Endodermal cell (in vitro differentiated cells): ENCODE data around the gene SNAP23. TPM values are rescaled to one million over a fixed set of nuclear protein-coding genes. Genes with fewer than 3 reads are reported as not detected.

ENCODE experiments used
- DNase-seq: peaks from one replicate; pipeline ENCODE4 v3.0.0-alpha.2; 2017
- H3K27ac ChIP-seq: 2 replicates; pipeline ENCODE4 v1.5.1; 2013; ENCODE audit warnings: mild to moderate bottlenecking, low read depth, low read length, moderate library complexity
- H3K27me3 ChIP-seq: 2 replicates; pipeline ENCODE4 v1.6.1; 2013; ENCODE audit warnings: mild to moderate bottlenecking, low read length, moderate library complexity; ENCODE audit not compliant: insufficient read depth, control insufficient read depth, poor library complexity, severe bottlenecking
- H3K36me3 ChIP-seq: 2 replicates; pipeline ENCODE4 v1.7.0; 2013; ENCODE audit warnings: mild to moderate bottlenecking, low read length, moderate library complexity; ENCODE audit not compliant: control insufficient read depth, insufficient read depth
- H3K4me1 ChIP-seq: one replicate; pipeline ENCODE4 v1.7.0; 2013; ENCODE audit warnings: low read length; ENCODE audit not compliant: control insufficient read depth, insufficient read depth
- H3K4me3 ChIP-seq: 2 replicates; pipeline ENCODE4 v1.5.1; 2013; ENCODE audit warnings: mild to moderate bottlenecking, low read length, moderate library complexity
- H3K9ac ChIP-seq: 2 replicates; pipeline ENCODE4 v1.6.1; 2013; ENCODE audit warnings: mild to moderate bottlenecking, low read length, moderate library complexity; ENCODE audit not compliant: poor library complexity, severe bottlenecking; ENCODE audit errors: extremely low read depth
- H3K9me3 ChIP-seq: 2 replicates; pipeline ENCODE4 v1.6.1; 2013; ENCODE audit warnings: mild to moderate bottlenecking, low read length, moderate library complexity; ENCODE audit not compliant: control insufficient read depth
- H3K27ac Mint-ChIP-seq: 2 replicates; pipeline ENCODE4 v1.8.0; 2020; ENCODE audit warnings: mixed read lengths
- H3K27me3 Mint-ChIP-seq: 2 replicates; pipeline ENCODE4 v1.8.0; 2021; ENCODE audit warnings: mild to moderate bottlenecking, mixed read lengths; ENCODE audit not compliant: insufficient read depth
- H3K36me3 Mint-ChIP-seq: 2 replicates; pipeline ENCODE4 v1.8.0; 2020; ENCODE audit warnings: low read depth, mixed read lengths
- H3K4me1 Mint-ChIP-seq: 2 replicates; pipeline ENCODE4 v1.8.0; 2020; ENCODE audit warnings: mixed read lengths
- H3K4me3 Mint-ChIP-seq: 2 replicates; pipeline ENCODE4 v1.8.0; 2020; ENCODE audit warnings: mild to moderate bottlenecking, moderate library complexity, mixed read lengths
- H3K9me3 Mint-ChIP-seq: 2 replicates; pipeline ENCODE4 v1.8.0; 2020; ENCODE audit warnings: mild to moderate bottlenecking, mixed read lengths
- WGBS, 2 experiments: methylation state at CpG; one replicate each; pipeline versions ENCODE4 v1.1.5 to v1.1.7; 2013; ENCODE audit warnings: missing lambda C conversion rate in 2 of 2, mixed read lengths in 1 of 2; ENCODE audit not compliant: insufficient coverage in 1 of 2, insufficient read length in 1 of 2; 5-methylcytosine and 5-hydroxymethylcytosine counted together
- total RNA-seq, 2 donors: library from RNA; stranded (reverse); fragmentation: NEBNext Ultra II Directional in 1 of 2; extraction: Animal tissue kit (Norgen Biotek cat#: 25700) in 1 of 2; gene quantifications; 2 replicates in 1 of 2; 3 replicates in 1 of 2; pipeline ENCODE4 v1.2.1, GENCODE V29; 2021
- TF ChIP-seq, protein P1 (sequence below): fragments of 200-600 bp; sonication (generic); conservative IDR thresholded peaks from 2 replicates; pipeline ENCODE4 v1.5.0; 2021; ENCODE audit warnings: antibody characterized with exemption, mild to moderate bottlenecking

The SNAP23 gene
- total RNA-seq, 2 donors from 2014 or later: 62.0 to 68.8 TPM

DNA sequence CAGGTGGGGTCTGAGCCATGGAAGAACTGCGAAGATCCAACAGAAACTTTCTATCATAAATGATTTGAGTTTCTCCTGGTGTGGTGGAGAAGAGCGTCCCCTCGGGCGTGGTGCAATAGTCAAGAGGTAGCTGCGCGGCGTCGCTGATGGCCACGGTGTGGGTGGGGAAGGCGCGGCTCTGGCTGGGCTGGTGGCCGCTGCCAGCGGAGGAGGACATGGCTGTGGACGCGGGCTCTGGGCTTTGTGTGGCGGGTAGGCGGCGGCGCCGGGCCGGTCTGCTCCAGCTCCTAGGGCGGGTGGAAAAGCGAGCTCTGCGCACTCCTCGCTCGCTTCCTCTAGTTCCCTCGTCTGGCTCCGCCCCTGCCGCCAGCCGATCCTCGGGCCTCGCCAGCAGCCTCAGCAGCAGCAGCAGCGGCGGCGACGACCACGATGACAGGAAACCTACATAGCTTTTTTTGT, 85.9 kb downstream of the SNAP23 start:
- peak; percentile 94 for DNase-seq
- H3K4me1 ChIP-seq: peaks cover 9% of the 10 kb centered on the region
- Mint-ChIP-seq H3K27ac (no peak overlapping the region), H3K27me3 (peaks cover 89% of the 10 kb centered on the region), H3K9me3 (no peaks in the 10 kb centered on the region), H3K36me3 (no peaks in the 10 kb centered on the region), H3K4me3 (peak overlapping the region; percentile 49), H3K4me1 (peaks cover 29% of the 10 kb centered on the region)
- WGBS, 2 experiments: 0 to 8% methylated on average over 5 to 35 of the region's 37 CpGs
- H3K27ac ChIP-seq: no peak overlapping the region
- peaks cover 91% of the 10 kb centered on the region for H3K27me3 ChIP-seq
- H3K9ac ChIP-seq: no peak overlapping the region
- no peaks in the 10 kb centered on the region for H3K36me3 ChIP-seq
- peak overlapping the region; percentile 71 for H3K4me3 ChIP-seq
- TF ChIP-seq, protein P1, sequence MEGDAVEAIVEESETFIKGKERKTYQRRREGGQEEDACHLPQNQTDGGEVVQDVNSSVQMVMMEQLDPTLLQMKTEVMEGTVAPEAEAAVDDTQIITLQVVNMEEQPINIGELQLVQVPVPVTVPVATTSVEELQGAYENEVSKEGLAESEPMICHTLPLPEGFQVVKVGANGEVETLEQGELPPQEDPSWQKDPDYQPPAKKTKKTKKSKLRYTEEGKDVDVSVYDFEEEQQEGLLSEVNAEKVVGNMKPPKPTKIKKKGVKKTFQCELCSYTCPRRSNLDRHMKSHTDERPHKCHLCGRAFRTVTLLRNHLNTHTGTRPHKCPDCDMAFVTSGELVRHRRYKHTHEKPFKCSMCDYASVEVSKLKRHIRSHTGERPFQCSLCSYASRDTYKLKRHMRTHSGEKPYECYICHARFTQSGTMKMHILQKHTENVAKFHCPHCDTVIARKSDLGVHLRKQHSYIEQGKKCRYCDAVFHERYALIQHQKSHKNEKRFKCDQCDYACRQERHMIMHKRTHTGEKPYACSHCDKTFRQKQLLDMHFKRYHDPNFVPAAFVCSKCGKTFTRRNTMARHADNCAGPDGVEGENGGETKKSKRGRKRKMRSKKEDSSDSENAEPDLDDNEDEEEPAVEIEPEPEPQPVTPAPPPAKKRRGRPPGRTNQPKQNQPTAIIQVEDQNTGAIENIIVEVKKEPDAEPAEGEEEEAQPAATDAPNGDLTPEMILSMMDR: no peak
- no peaks in the 10 kb centered on the region for H3K9me3 ChIP-seq

Other genes starting within 250 kb of the SNAP23 start
- 10 to 100 TPM; 13.8 to 17.1 TPM for gene GANC, start 222.4 kb upstream of the SNAP23 start, total RNA-seq
- 10 to 100 TPM; 33.7 to 37.4 TPM for gene TMEM87A, start 222.2 kb upstream of the SNAP23 start, total RNA-seq
- gene CAPN3, start 136.1 kb upstream of the SNAP23 start, total RNA-seq: 1 to 10 TPM in 1 of 2 donors, under 1 TPM in 1; 0.77 to 1.5 TPM
- gene ZNF106, start 4.5 kb upstream of the SNAP23 start, total RNA-seq: 10 to 100 TPM; 42.1 to 46.2 TPM
- 10 to 100 TPM; 14.6 to 19.3 TPM for gene LRRC57, start 53.2 kb downstream of the SNAP23 start, total RNA-seq
- gene HAUS2, start 53.2 kb downstream of the SNAP23 start, total RNA-seq: 10 to 100 TPM; 32.9 to 34.4 TPM
- gene STARD9, start 80.0 kb downstream of the SNAP23 start, total RNA-seq: 1 to 10 TPM in 1 of 2 donors, under 1 TPM in 1; 0.97 to 2.9 TPM
- 10 to 100 TPM; 26.5 to 38.2 TPM for gene CDAN1, start 241.5 kb downstream of the SNAP23 start, total RNA-seq